Ramos (cell line): Measurements from ENCODE around the gene SMOC2.
"Not testable (repeated sequence)": the region's sequence is repeated elsewhere in the genome, so short reads cannot be mapped to it uniquely, and the experiment has no call there.

ENCODE experiments used
- in situ Hi-C: fragments of 300-500 bp; cut with MboI; formaldehyde crosslinking; loops from one replicate; pipeline ENCODE4 v1.14.3; 2022; ENCODE audit warnings: low sequenced_read_pairs; ENCODE audit not compliant: unreplicated experiment

SMOC2 gene

DNA sequence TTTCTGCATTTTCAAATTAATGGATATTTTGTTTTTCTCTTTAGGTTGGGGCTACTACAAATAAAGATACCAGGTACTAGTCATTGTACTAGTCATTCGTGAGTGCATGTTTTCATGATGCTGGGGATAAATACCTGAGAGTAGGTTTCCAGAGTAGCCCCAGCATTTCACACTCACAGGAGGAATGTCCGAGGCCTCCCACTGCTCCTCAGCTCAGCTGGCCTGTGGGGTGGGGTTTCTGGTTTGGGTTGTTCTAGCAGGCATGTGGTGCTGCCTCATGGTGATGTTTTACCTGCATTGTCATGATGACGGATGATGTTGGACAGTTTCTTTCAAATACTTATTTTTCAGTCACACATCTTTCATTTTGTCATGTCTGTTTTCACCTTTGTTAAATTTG lies 144.5 kb downstream of the SMOC2 start:
- in situ Hi-C loops, result no loop called here

DNA sequence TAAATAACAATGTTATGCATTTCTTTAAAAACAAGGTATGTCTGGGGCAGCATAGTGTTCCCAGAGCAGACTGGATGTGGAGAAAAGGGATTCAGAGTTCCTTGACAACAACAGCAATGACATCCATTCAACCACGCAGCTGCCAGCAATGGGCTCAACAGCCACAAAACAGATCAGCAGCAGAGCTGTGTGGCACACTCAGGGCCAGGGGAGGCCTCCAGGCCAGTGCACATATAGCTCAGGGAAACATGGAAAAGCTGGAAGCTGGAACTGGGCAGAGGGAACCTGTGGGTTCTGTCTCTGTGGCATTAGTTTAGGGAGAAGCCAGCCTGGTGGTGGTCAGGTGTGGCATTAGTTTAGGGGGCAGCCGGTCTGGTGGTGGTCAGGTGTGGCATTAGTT lies 148.3 kb downstream of the SMOC2 start:
- in situ Hi-C loops, result no loop called here

DNA sequence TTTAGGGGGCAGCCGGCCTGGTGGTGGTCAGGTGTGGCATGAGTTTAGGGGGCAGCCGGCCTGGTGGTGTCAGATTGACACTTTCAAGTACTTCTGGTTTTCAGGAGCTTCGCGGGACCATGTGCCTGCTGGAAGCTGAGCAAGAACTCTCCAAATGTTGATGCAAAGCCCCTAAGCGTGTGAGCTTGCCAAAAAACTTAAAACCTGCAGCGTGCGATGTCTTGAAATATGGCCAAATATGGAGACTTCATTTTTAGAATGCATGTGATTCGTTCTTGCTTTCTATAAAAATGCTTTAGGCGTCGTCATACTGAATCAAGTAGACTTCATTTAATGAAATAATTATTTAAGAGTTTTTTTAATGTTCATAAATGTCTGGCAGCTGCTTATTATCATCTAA lies 149.4 kb downstream of the SMOC2 start:
- in situ Hi-C loops, result no loop called here

DNA sequence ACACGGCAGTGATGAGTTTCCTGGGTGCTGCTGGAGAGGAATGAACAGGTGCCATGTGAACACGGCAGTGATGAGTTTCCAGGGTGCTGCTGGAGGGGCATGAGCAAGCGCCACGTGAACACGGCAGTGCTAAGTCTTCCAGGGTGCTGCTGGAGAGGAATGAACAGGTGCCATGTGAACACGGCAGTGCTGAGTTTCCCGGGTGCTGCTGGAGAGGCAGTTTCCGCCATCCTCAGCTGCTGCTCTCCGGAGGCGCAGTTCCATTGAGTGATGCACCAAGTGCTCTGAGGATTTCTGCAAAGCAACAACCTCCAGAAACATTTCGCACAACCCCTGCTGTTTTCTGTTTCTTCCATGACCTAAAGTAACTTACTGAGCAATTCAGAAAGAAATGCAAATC lies 155.4 kb downstream of the SMOC2 start:
- in situ Hi-C loops, result no loop called here

DNA sequence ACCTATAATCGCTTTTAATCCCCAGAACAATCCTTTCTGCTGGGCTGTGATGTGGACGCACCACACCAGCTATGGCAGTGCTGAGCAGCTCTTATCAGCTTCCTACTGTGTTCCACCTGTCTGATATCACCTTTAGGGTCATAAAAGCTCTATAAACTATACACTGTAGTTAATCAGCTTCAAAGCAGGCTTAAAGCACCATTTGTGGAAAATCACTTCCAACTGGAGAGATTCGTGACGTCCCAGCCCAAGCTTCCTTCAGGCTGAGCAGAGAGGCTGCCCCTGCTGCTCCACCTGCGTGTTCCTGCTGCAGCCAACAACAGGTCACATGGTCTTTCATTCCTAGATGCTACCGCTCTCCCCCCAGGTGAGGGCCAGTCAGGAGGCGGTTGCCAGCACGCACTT lies 156.5 kb downstream of the SMOC2 start:
- in situ Hi-C loops, result no loop called here

DNA sequence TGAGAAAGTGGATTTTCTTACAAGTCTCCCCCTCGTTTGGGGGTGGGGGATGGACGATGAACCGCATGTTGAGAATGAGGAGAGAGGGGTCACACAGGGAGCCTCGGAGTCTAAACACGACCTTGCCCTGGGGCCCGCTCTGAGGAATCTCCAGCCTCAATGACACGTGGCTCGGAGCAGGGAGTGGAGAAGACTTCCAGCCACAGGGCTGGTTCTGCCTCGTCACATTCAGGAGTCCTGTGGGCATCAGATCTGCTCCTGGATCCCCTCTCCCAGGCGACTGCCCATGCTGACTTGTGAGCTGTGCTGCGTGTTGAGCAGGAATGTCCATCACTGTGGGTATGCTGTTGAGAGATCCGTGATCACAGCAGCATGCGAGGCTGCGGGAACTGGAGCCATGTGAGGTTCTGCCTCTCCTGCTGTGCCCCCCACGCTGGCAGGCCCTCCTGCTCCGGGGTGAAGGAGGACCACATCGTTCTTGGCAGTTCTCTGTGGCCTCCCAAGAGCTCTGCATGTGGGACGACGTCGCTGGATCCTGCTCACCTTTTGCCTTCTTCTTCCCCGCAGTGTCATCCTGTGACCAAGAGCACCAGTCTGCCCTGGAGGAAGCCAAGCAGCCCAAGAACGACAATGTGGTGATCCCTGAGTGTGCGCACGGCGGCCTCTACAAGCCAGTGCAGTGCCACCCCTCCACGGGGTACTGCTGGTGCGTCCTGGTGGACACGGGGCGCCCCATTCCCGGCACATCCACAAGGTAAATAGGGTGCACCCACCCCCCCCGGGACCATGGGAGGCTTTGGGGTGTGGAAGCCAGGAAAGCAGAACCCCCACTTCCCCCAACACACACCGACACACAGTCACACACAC lies 157.5 kb downstream of the SMOC2 start:
- in situ Hi-C loops, result no loop called here

DNA sequence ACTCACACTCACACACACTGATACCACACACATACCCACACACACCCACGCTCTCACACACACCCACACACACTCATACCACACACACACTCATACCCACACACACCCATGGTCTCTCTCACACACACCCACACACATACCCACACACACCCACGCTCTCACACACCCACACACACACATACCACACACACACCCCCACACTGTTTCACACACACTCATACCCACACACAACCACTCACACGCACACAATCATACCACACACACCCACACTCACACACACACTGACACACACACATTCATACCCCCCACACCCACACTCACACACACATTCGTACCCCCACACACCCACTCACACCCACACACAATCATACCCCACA lies 158.1 kb downstream of the SMOC2 start:
- in situ Hi-C loops, result no loop called here

DNA sequence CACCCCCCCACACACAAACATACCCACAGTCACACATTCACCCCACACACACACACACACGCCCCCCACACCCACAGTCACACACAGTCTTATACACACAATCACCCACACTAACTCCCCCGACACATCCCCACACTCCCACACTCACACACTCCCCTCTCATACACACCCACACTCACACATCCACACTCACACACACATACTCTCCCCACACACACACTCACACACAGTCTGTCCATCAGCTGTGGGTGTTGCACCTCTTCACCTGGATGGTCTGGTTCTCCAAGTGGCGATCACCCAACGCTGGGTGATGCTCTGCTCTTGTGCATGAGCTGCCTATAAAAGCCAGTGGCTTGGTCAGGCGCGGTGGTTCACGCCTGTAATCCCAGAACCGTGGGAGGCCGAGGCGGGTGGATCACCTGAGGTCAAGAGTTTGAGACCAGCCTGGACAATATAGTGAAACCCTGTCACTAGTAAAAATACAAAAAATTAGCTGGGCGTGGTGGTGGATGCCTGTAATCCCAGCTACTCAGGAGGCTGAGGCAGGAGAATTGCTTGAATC lies 158.9 kb downstream of the SMOC2 start:
- in situ Hi-C loops, result no loop called here

DNA sequence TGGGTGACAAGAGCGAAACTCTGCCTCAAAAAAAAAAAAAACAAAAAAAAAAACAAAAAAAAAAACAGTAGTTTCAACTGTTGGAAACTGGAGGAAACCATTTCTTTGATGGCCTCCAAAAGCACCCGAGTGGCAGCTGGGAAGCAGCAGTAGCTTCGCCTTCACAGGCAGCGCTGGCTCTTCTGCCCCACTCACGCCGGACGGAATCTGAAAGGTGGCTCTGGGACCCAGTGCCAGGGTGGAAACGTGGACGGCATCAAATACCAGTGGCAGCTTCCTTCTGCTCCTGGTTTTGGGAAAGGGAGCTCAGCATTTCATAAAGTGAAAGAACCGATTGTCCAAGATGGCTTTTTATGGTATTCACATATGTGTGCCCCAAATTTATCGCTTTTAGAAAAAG lies 159.4 kb downstream of the SMOC2 start:
- in situ Hi-C loops, result no loop called here

DNA sequence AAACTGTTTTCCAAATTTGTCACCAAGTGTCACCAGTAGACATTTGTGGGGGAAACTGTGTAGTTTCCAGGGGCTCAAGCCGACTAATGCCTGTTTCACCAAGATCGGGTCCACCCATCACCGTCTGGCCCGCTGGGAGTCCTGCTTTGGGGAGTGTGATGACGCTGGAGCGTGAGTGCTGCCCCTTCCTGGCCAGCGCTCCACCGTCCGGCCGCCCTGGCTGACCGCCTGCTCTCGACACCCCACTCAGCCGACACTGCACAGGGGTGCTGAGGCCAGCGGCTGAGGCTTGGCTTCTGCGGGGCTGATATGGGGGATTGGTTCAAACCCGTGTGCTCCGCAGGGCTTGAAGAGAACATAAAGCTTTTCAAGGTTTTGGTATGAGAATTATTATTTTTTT lies 160.1 kb downstream of the SMOC2 start:
- in situ Hi-C loops, result no loop called here

DNA sequence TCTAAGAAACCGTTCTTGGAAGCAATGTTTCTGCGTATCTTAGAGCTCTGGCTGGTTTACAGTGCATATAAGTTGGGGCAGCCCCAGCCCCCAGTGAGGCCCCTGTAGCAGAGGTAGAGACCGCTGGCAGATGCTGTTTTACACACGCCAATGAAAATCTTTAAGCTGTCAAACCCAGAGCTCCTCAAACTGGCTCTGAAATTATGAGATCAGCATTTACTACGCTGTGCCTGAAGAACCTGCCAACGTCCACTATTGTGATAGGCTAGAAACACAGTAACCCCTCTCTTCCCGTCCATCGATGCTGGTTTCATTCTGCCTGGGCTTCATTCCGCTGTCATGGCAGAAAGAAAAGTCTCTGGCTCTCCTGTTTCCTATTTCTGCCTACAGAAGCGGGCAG lies 160.6 kb downstream of the SMOC2 start:
- in situ Hi-C loops, result no loop called here

DNA sequence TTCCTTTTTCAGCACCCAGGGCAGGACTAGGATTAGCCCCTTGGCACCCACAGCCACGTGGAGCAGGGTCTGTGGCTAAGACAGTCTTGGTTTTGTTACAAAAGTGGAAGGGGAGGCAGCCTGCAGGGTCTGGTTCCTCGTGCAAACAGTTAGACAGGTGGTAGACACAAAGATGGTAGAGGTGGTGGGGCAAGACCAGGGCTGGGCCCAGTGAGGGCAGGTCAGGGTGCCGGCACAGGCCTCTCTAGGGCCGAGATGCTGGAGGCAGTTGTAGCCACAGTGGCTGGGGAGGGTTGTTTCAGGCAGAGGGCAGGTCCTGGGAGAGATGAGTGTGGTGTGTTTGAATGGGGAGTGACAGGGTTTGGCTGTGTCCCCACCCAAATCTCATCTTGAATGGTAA lies 161.6 kb downstream of the SMOC2 start:
- in situ Hi-C loops, result no loop called here

DNA sequence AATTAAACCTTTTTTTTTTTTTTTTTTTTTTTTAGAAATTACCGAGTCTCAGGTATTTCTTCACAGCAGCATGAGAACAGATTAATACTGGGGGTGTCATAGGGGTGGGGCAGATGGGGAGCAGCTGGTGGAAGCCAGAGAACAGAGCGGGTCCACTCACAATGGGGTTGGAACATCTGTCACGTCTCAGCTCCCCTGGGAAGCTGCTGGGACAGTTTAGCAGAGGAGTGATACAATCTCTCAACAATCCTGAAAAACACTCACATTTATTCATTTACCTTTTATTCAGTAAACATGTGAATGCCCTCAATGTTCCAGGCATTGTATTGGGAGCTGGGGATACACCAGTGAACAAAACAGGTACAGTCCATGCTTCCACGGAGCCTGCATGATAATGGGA lies 162.2 kb downstream of the SMOC2 start:
- in situ Hi-C loops, result no loop called here

DNA sequence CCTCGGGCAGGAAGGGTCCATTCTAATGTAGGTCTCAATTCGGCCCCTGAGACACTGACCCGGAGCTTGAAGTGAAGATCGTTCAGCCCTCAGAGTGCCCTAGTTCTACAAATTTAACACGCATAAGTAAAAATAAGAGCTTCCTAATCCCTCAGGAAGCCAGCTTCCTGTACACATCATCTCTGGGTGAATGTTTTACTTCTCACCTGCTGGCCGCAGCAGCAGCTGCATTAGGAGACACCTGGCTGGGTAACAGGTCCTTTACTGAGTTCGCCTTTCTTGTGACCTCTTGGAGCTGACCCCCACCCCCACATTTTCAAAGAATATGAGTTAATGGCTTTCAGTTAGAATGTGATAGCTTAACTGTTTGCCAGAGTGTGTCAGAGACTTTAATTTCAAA lies 165.0 kb downstream of the SMOC2 start:
- in situ Hi-C loops, result no loop called here

DNA sequence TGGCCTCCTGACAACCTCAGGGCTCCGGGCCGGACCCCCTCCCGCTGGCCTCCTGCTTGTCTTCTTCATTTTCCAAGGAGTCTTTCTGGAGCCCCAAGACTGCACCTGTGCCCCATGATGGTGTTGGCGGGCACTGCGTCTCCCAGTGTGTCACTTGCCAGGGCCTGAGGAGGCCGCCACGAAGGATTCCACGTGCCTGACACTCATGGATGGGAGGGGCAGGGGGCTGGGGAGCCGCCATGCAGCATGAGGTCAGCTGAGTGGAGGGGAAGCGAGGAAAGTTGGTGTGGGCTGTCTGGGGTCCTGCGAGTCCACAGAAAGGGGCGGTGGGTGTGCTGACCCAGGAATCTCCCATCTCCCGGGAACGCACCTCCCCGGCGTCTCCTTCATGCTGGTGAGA lies 165.7 kb downstream of the SMOC2 start:
- in situ Hi-C loops, result no loop called here

DNA sequence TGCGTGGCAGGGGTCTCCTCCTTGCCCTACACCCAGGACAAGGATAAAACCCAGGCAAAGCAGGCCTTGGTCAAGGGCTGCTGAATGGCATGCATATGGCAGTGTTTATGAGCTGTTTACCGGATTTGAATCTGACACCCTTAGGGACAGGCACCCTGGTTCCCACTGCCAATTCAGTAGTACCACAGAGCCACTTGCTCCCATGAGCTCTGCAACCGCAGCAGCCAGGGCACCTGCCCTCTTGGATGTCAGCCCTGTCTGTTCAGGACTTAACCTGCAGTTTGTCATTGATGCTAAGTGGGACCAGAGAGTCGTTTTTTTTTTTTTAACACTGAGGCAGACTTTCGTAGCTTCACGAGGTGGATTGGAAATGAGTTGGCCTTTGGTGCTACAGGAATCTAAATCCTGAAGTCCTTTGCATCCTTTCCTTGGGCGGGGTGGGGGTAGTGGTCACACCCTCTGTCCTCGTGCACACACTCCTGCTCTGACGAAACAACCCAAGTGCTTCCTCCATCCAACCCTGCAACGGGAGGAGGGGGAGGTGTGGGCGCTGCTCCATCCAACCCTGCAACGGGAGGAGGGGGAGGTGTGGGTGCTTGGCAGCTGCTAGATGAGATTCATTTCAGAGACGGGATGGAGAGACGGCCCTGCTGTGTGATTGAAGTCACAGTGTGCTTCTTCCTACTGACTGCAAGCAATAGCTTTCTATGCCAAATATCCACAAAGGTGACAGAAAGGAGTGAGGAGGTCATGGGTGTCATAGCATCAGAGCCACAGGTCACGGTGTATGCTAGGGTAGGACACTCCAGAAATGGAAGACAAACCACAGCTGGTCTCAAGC lies 166.5 kb downstream of the SMOC2 start:
- in situ Hi-C loops, result no loop called here

DNA sequence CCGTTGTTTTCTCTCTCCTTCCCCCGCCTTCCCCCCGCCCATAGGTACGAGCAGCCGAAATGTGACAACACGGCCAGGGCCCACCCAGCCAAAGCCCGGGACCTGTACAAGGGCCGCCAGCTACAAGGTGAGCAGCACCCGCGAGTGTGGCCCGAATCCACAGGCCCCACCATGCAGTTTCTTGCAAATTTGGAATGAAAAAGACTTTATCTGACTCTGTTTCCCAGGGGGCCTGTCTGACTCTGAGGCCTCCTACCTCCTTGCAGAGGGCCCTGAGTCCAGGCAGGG lies 167.1 kb downstream of the SMOC2 start:
- in situ Hi-C loops, result no loop called here

DNA sequence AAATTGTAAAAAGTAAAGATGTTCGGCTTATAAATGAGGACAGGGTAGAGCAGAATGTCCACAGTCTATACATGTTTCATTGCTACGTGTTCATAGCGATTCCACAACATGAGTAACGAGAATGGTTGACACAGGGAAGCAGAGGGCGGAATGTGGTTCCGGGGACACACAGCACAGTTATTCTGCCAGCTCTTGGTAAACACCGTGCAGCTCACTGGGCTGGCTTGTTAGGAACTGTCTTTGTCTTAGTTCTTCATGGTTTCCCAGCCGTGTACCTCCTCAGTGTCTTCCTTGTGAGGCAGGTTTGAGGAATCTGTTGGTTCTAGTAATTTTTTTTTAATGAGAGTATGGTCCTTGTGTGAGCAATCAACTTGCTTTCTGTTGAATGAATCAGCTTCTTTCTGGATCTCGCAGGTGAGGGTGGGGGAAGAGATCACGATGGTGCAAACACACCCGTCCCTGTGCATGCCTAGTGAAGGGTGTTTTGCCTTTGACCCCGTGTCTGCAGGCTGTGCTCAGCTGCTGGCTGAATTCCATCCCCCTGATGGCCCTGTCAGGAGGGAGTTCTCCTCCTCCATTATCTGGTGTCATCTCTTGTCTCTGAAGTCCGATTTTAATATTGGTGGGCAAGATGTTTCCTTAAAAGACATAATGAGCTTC lies 168.2 kb downstream of the SMOC2 start:
- in situ Hi-C loops, result no loop called here

DNA sequence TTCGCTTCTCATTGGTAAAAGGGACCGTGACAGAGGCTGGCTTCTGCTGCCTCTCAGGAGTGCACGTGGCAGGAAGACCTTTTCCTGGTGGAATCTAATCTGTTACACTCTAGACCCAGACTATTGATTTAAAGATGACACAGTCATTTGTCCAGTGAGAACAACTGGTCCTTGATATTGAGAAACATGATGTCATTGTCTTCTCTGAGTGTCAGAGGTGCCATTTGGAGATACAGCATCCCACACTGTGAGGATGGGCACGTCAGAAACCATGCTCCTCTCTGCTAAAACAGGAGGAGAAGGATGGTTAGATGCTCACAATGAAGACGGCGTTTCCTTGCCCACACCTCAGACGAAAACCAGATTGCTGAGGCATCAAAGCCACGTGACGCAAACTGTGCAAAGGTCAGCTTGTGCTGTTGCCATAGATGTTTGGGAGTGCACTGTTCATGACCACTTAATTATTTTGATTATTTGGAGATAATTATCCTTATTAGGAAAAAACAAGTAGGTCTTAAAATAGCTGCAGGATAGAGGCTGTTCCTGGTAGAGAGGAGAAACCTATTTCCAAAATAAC lies 169.0 kb downstream of the SMOC2 start:
- in situ Hi-C loops, result no loop called here

DNA sequence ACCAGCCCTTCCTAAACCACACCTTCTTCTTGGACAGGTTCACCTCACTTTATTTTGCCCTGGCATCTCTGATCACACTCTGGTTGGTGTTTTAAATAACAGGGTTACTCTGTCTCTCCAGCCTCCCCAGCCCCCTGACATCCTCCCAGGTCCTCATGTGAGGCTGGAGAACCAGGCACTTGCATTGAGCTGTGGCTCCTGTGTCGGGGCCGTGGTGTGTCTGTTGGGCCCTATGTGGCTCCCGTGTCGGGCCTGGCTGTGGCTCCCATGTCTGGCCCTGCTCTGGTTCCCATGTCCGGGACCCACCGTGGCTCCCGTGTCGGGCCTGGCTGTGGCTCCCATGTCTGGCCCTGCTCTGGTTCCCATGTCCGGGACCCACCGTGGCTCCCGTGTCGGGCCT lies 170.0 kb downstream of the SMOC2 start:
- in situ Hi-C loops, result not testable (repeated sequence)

DNA sequence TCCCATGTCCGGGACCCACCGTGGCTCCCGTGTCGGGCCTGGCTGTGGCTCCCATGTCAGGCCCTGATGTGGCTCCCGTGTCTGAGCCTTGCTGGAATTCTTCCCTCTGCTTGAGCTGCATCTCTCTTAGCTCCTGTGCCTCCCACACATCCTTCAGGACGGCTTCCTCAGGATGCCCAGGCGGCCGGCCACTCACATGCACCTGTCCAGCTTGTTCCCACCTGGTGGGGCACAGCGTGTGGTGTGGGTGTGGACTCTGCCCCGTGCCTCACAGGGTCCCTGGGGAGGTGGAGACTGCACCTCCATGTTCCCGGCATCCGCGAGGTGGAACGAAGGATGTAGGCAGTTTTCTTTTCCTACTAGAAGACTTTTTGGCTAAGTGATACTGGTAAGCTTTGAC lies 170.7 kb downstream of the SMOC2 start:
- in situ Hi-C loops, result no loop called here
